Right renal pelvis (tissue), 4 donors: ENCODE measurements around the gene LILRA2. TPM values are rescaled to one million over a fixed set of nuclear protein-coding genes. Genes with fewer than 3 reads are reported as not detected.
"Not testable (repeated sequence)": the region's sequence is repeated elsewhere in the genome, so short reads cannot be mapped to it uniquely, and the experiment has no call there.

Experiments used
- DNase-seq, 4 donors: peaks; one replicate each; pipeline ENCODE4 v3.0.0-alpha.2; 2013; ENCODE audit warnings: low read depth in 4 of 4, low spot score in 3 of 4, missing footprints in 1 of 4
- polyA plus RNA-seq, 4 donors: library from polyadenylated mRNA; unstranded; fragments of 120-200 nt; gene quantifications; one replicate each; pipeline ENCODE4 v1.2.1, GENCODE V29; 2013; ENCODE audit not compliant: insufficient read length in 4 of 4

LILRA2 gene
- 1 to 10 TPM in 1 of 4 donors, under 1 TPM in 3; 0.47 to 1.2 (median 0.79) TPM for polyA plus RNA-seq

- no peak for DNase-seq
These were observed at the start of gene LILRA2 for GRCh38 chr19:54573330-54573872. Gene LILRA2 (plus strand): TSS chr19:54573790. CDS start chr19:54573879, 89 bp downstream.

- no peak for DNase-seq
These were observed 48.0 kb upstream of the LILRA2 start for GRCh38 chr19:54525636-54526035.

- DNase-seq: no peak
These were observed 46.6 kb upstream of the LILRA2 start for GRCh38 chr19:54526972-54527371.

GRCh38 chr19:54530866-54531265 is 42.7 kb upstream of the LILRA2 start:
- no peak for DNase-seq

GRCh38 chr19:54532528-54532927 is 41.1 kb upstream of the LILRA2 start:
- DNase-seq: no peak

GRCh38 chr19:54533476-54533875 is 40.1 kb upstream of the LILRA2 start:
- no peak for DNase-seq

GRCh38 chr19:54534156-54534555 is 39.4 kb upstream of the LILRA2 start:
- DNase-seq: no peak

GRCh38 chr19:54535601-54536000 is 38.0 kb upstream of the LILRA2 start:
- no peak for DNase-seq

GRCh38 chr19:54536956-54537355 is 36.6 kb upstream of the LILRA2 start:
- no peak for DNase-seq

GRCh38 chr19:54541712-54542111 is 31.9 kb upstream of the LILRA2 start:
- no peak for DNase-seq

GRCh38 chr19:54548806-54549205 is 24.8 kb upstream of the LILRA2 start:
- DNase-seq: no peak

GRCh38 chr19:54549224-54549623 is 24.4 kb upstream of the LILRA2 start:
- no peak for DNase-seq

GRCh38 chr19:54551293-54551692 is 22.3 kb upstream of the LILRA2 start:
- no peak for DNase-seq

GRCh38 chr19:54551950-54552912 is 21.4 kb upstream of the LILRA2 start:
- no peak for DNase-seq

GRCh38 chr19:54552913-54553310 is 20.7 kb upstream of the LILRA2 start:
- DNase-seq: no peak

GRCh38 chr19:54554006-54554405 is 19.6 kb upstream of the LILRA2 start:
- DNase-seq: no peak

GRCh38 chr19:54554896-54555295 is 18.7 kb upstream of the LILRA2 start:
- no peak for DNase-seq

- DNase-seq: no peak
These were observed 17.4 kb upstream of the LILRA2 start for GRCh38 chr19:54556194-54556593.

- DNase-seq: no peak
These were observed 15.3 kb upstream of the LILRA2 start for GRCh38 chr19:54558339-54558738.

GRCh38 chr19:54560881-54561385 is 12.7 kb upstream of the LILRA2 start:
- DNase-seq: no peak

GRCh38 chr19:54561840-54562239 is 11.8 kb upstream of the LILRA2 start:
- DNase-seq: no peak

- DNase-seq: not testable (repeated sequence)
These were observed 10.4 kb upstream of the LILRA2 start for GRCh38 chr19:54563206-54563605.
